Measurements from ENCODE around the gene CPN1.

DNA sequence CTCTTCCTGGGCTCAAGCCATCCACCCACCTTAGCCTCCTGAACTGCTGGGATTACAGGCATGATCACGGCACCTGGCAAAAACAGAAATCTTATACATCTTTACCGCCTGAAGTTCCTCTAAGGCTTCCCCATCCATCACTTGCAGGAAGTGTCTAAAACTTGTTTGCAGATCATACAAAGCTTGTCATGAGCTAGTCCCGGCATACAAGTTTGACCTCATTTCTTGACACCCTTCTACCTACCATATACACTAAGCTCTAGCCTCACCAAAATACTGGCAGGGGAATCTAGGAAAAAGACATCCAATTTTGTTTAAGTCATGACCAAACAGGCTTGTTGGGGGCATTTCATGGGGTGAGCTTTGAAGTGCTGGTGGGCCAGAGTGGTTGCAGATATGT is 86.4 kb downstream of the CPN1 start:
- no peak for TF ChIP-seq MYC (IDR thresholded peaks at IDR 0.05; ENCODE audit: low read depth, low read length)
- TF ChIP-seq POLR2A (IDR thresholded peaks at IDR 0.05; ENCODE audit: extremely low read depth, insufficient read length), result no peak
- TF ChIP-seq, protein P1, sequence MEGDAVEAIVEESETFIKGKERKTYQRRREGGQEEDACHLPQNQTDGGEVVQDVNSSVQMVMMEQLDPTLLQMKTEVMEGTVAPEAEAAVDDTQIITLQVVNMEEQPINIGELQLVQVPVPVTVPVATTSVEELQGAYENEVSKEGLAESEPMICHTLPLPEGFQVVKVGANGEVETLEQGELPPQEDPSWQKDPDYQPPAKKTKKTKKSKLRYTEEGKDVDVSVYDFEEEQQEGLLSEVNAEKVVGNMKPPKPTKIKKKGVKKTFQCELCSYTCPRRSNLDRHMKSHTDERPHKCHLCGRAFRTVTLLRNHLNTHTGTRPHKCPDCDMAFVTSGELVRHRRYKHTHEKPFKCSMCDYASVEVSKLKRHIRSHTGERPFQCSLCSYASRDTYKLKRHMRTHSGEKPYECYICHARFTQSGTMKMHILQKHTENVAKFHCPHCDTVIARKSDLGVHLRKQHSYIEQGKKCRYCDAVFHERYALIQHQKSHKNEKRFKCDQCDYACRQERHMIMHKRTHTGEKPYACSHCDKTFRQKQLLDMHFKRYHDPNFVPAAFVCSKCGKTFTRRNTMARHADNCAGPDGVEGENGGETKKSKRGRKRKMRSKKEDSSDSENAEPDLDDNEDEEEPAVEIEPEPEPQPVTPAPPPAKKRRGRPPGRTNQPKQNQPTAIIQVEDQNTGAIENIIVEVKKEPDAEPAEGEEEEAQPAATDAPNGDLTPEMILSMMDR (IDR thresholded peaks at IDR 0.05; ENCODE audit: low read depth, low read length), result no peak
- TF ChIP-seq, protein P2, sequence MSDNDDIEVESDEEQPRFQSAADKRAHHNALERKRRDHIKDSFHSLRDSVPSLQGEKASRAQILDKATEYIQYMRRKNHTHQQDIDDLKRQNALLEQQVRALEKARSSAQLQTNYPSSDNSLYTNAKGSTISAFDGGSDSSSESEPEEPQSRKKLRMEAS (IDR thresholded peaks at IDR 0.05; ENCODE audit: low read depth, low read length), result no peak

Measured in NB4 (cell line).